ENCODE results near the gene PITPNM1. TPM values are rescaled to one million over a fixed set of nuclear protein-coding genes. Genes with fewer than 3 reads are reported as not detected.

Gene PITPNM1
- total and polyA plus RNA-seq, 2 donors (not counting 1 experiment from before 2014, with no cell fraction given) = 4.7 to 10.2 TPM

- DNase-seq (ENCODE audit: low read depth in 2 of 2) = no peak
- Histone ChIP-seq H3K27me3 (ENCODE audit: control insufficient read depth, insufficient read depth, low read length) (no peaks in the 10 kb centered on the region), H3K9me3 (ENCODE audit: control insufficient read depth, insufficient read depth, low read depth, low read length) (no peaks in the 10 kb centered on the region), H2AFZ (ENCODE audit: low read length) (no peak overlapping the region), H3K36me3 (ENCODE audit: control insufficient read depth, insufficient read depth, low read length) (no peaks in the 10 kb centered on the region), H3K4me1 (ENCODE audit: control insufficient read depth, extremely low read depth, insufficient read depth, low read length) (no peaks in the 10 kb centered on the region), H3K27ac (ENCODE audit: insufficient read depth, low read length) (no peak overlapping the region), H3K4me2 (ENCODE audit: extremely low read depth, insufficient read depth, low read length) (no peak overlapping the region), H4K20me1 (ENCODE audit: control insufficient read depth, extremely low read depth, insufficient read depth, low read length) (no peaks in the 10 kb centered on the region), H3K79me2 (ENCODE audit: control insufficient read depth, insufficient read depth, low read length) (no peaks in the 10 kb centered on the region), H3K4me3 (replicated peaks in 1 of 4; ENCODE audit: control extremely low read depth in 1 of 4, insufficient read depth in 1 of 4, low read depth in 3 of 4, low read length in 4 of 4) (no peak overlapping the region), H3K9ac (ENCODE audit: insufficient read depth, low read length) (no peak overlapping the region)
- TF ChIP-seq, protein P1, sequence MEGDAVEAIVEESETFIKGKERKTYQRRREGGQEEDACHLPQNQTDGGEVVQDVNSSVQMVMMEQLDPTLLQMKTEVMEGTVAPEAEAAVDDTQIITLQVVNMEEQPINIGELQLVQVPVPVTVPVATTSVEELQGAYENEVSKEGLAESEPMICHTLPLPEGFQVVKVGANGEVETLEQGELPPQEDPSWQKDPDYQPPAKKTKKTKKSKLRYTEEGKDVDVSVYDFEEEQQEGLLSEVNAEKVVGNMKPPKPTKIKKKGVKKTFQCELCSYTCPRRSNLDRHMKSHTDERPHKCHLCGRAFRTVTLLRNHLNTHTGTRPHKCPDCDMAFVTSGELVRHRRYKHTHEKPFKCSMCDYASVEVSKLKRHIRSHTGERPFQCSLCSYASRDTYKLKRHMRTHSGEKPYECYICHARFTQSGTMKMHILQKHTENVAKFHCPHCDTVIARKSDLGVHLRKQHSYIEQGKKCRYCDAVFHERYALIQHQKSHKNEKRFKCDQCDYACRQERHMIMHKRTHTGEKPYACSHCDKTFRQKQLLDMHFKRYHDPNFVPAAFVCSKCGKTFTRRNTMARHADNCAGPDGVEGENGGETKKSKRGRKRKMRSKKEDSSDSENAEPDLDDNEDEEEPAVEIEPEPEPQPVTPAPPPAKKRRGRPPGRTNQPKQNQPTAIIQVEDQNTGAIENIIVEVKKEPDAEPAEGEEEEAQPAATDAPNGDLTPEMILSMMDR (conservative IDR thresholded peaks at IDR 0.05 in 1 of 2, IDR thresholded peaks at IDR 0.05 in 1 of 2; ENCODE audit: low read depth in 1 of 2, low read length in 2 of 2) = no peak
- TF ChIP-seq EZH2 (IDR thresholded peaks at IDR 0.05; ENCODE audit: low read length, missing control alignments) = no peak
Measured at GRCh38 chr11:67523556-67524479, 18.7 kb upstream of the PITPNM1 start.

DNA sequence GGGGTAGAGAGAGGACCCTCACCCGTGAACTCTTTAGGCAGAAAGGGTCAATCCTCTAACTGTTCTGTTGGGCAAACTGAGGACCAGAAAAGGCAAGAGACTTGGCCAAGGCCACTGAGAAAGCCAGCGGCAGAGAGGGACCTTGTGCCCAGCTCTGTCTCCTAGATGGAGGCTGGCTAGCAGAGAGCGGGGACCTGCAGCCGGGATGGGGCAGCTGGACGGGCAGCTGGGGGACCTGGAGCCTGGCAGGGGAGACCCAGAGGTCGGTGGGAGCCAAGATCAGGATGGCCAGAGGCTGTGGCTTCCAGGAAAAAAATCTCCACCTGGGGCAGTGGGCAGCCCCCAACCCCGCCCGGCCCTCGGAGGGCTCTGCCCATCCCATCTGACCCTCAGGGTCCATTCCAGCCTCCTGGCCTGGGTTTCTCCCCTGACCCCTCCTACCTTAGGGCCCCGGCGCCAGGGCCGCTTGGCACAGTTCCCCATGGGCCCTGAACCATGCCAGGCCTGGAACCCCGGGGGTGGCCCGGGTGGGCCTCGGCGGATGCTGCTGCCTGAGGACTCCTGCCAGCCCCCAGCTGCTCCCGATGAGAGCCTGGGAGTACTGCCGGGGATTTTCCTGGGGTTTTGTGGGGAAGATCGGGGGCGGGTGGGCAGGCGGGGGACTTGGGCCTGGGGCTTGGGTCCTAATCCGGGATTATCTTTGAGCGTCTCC is 17.8 kb upstream of the PITPNM1 start, which contains the start of gene CABP2:
Gene CABP2 (minus strand): TSS at position 603 of the 712 bp plus-strand sequence. CDS start 120 bp downstream, at position 483.
- Histone ChIP-seq H3K4me1 (ENCODE audit: control insufficient read depth, extremely low read depth, insufficient read depth, low read length) (no peaks in the 10 kb centered on the region), H3K27me3 (ENCODE audit: control insufficient read depth, insufficient read depth, low read length) (peaks cover 4% of the 10 kb centered on the region), H2AFZ (ENCODE audit: low read length) (no peak within 1 kb of the TSS), H4K20me1 (ENCODE audit: control insufficient read depth, extremely low read depth, insufficient read depth, low read length) (no peaks in the 10 kb centered on the region), H3K4me2 (ENCODE audit: extremely low read depth, insufficient read depth, low read length) (no peak within 1 kb of the TSS), H3K27ac (ENCODE audit: insufficient read depth, low read length) (no peak within 1 kb of the TSS), H3K79me2 (ENCODE audit: control insufficient read depth, insufficient read depth, low read length) (no peaks in the 10 kb centered on the region), H3K36me3 (ENCODE audit: control insufficient read depth, insufficient read depth, low read length) (no peaks in the 10 kb centered on the region), H3K9ac (ENCODE audit: insufficient read depth, low read length) (no peak within 1 kb of the TSS), H3K9me3 (ENCODE audit: control insufficient read depth, insufficient read depth, low read depth, low read length) (no peaks in the 10 kb centered on the region), H3K4me3 (replicated peaks in 1 of 4; ENCODE audit: control extremely low read depth in 1 of 4, insufficient read depth in 1 of 4, low read depth in 3 of 4, low read length in 4 of 4) (no peak within 1 kb of the TSS)
- no peak for DNase-seq (ENCODE audit: low read depth in 2 of 2)
- TF ChIP-seq, protein P1 (conservative IDR thresholded peaks at IDR 0.05 in 1 of 2, IDR thresholded peaks at IDR 0.05 in 1 of 2; ENCODE audit: low read depth in 1 of 2, low read length in 2 of 2) = no peak
- no peak for TF ChIP-seq EZH2 (IDR thresholded peaks at IDR 0.05; ENCODE audit: low read length, missing control alignments)

- no peaks in the 10 kb centered on the region for H3K79me2 ChIP-seq (ENCODE audit: control insufficient read depth, insufficient read depth, low read length)
- H3K9me3 ChIP-seq (ENCODE audit: control insufficient read depth, insufficient read depth, low read depth, low read length) = no peaks in the 10 kb centered on the region
- DNase-seq (ENCODE audit: low read depth in 2 of 2) = no peak
- H3K4me1 ChIP-seq (ENCODE audit: control insufficient read depth, extremely low read depth, insufficient read depth, low read length) = no peaks in the 10 kb centered on the region
- no peak overlapping the region for H3K9ac ChIP-seq (ENCODE audit: insufficient read depth, low read length)
- no peak overlapping the region for H3K4me3 ChIP-seq (replicated peaks in 1 of 4; ENCODE audit: control extremely low read depth in 1 of 4, insufficient read depth in 1 of 4, low read depth in 3 of 4, low read length in 4 of 4)
- no peaks in the 10 kb centered on the region for H3K36me3 ChIP-seq (ENCODE audit: control insufficient read depth, insufficient read depth, low read length)
- TF ChIP-seq, protein P1 (conservative IDR thresholded peaks at IDR 0.05 in 1 of 2, IDR thresholded peaks at IDR 0.05 in 1 of 2; ENCODE audit: low read depth in 1 of 2, low read length in 2 of 2) = no peak
- TF ChIP-seq EZH2 (IDR thresholded peaks at IDR 0.05; ENCODE audit: low read length, missing control alignments) = no peak
- no peak overlapping the region for H3K27ac ChIP-seq (ENCODE audit: insufficient read depth, low read length)
- H3K4me2 ChIP-seq (ENCODE audit: extremely low read depth, insufficient read depth, low read length) = no peak overlapping the region
- H4K20me1 ChIP-seq (ENCODE audit: control insufficient read depth, extremely low read depth, insufficient read depth, low read length) = no peaks in the 10 kb centered on the region
- H3K27me3 ChIP-seq (ENCODE audit: control insufficient read depth, insufficient read depth, low read length) = peaks cover 4% of the 10 kb centered on the region
- H2AFZ ChIP-seq (ENCODE audit: low read length) = no peak overlapping the region
Measured at GRCh38 chr11:67522338-67522737, 17.2 kb upstream of the PITPNM1 start.

All from fibroblast of lung (primary cell).